Fibroblast of gingiva (primary cell): ENCODE results near the gene TKT.

Experiments used
- DNase-seq: peaks from one replicate; pipeline ENCODE4 v3.0.0-alpha.2; 2011; ENCODE audit warnings: low read depth

TKT gene

GRCh38 chr3:53239800-53240199 is 16.0 kb downstream of the TKT start:
- no peak for DNase-seq

- DNase-seq, result no peak
Measured at GRCh38 chr3:53238886-53239285, 16.9 kb downstream of the TKT start.

GRCh38 chr3:53238051-53238850 is 17.6 kb downstream of the TKT start:
- peak; percentile 91 for DNase-seq

- peak; percentile 86 for DNase-seq
Measured at GRCh38 chr3:53236112-53236841, 19.5 kb downstream of the TKT start.

- DNase-seq, result no peak
Measured at GRCh38 chr3:53235545-53235944, 20.3 kb downstream of the TKT start.

GRCh38 chr3:53234841-53235232 is 21.0 kb downstream of the TKT start:
- no peak for DNase-seq

DNA sequence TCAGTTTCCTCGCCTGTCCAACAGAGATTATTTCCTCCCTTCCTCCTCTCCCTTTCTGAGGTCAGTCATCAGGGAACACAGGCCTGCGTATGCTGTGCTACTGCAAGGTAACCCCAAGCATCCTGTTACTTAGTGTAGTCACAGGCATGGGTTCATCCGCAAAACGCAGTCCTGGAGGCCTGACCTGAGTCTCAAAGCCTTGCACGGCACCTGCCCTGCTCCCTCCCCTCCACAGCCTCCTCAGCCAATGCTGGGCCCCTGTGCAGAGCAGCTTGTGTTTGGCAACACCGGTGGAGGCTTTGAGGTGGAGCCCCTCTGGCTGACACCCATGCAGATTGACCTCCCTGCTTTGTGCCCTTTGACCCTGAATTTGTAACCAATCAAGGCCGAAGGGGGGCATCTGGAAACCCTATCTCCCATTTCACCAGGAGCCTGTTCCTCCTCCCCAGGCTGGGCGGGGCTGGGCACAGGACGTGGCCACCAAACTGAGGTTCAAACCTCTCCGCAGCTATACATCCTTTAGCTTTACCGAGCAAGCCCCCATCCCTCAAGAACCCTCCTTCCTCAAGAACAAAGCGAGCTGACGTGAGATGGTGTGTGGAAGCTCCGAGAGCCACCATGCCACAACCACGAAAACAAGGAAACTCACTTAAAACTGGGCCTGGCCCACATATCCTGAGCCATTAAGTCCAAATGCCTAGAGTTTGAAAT is 21.5 kb downstream of the TKT start:
- DNase-seq, result no peak

- DNase-seq, result no peak
Measured at GRCh38 chr3:53232641-53233377, 23.0 kb downstream of the TKT start.

DNA sequence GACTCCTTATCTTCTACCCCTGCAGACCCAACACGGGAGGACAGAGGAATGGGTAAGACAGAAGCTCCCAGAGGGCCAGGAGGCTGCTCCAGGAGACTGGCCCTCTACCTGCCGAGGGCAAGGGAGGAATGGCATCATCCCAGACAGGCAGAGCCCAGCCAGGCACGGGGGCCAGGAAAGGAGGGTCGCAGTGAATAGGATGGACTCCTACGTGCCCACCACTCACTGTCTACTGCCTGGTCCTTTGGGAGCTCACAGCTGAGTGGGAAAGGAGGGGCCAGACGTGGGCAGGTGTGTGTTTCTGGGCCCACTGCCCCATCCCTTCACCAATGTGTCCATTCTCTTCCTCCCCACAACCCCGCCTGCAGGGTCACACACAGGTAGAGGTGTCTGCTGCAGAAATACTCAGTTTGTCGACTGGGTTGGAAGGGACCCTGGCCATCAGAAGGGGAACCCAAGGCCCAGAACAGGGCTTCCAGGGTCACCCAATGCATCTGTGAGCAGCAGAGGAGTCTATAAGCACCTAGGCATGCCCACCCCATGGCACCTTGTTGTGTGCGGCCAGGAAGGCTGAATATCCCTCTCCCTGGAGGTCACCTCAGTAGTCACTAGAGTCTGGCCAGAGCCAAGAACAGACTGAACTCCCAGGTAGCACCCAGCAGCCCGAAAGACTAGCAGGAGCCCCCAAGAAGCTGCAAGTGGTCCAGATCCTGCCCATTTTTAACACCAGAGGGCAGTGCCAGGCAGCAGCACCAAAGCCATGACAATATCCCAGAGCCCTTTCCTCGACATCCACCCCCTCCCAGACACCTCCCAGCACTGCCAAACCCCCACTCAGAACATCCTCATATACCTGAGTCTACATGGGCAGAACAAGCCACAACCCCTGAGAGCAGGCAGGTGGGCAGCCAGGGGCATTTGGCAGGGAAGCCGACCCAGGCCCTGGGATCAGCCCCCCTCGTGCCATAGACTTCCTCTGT is 24.0 kb downstream of the TKT start:
- DNase-seq, result no peak

DNA sequence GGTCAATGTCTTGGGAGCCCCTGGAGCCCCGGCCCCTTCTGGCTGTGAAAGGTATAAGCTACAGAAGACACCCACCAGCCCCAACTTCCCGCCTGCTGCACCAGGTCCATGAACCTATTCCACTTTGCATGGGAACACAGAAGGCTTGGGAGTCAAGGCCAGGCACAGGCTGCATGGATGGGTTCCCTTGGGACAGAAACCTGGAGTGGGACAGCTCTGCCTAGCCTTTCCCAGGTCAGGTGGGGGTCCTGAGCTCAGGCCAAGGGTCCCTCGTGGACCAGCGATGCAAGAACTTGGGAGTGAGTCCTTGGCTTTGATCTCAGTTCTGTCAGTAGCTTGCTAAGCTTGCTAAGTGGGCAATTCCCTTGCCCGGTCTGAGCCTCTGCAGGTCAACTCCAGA is 25.0 kb downstream of the TKT start:
- no peak for DNase-seq

- DNase-seq, result no peak
Measured at GRCh38 chr3:53230041-53230621, 25.7 kb downstream of the TKT start.

GRCh38 chr3:53229606-53230005 is 26.2 kb downstream of the TKT start:
- no peak for DNase-seq

- DNase-seq, result no peak
Measured at GRCh38 chr3:53229171-53229570, 26.7 kb downstream of the TKT start.

- DNase-seq, result no peak
Measured at GRCh38 chr3:53227993-53228885, 27.6 kb downstream of the TKT start.

- DNase-seq, result no peak
Measured at GRCh38 chr3:53226841-53227407, 28.9 kb downstream of the TKT start.

- DNase-seq, result no peak
Measured at GRCh38 chr3:53226142-53226840, 29.5 kb downstream of the TKT start.

DNA sequence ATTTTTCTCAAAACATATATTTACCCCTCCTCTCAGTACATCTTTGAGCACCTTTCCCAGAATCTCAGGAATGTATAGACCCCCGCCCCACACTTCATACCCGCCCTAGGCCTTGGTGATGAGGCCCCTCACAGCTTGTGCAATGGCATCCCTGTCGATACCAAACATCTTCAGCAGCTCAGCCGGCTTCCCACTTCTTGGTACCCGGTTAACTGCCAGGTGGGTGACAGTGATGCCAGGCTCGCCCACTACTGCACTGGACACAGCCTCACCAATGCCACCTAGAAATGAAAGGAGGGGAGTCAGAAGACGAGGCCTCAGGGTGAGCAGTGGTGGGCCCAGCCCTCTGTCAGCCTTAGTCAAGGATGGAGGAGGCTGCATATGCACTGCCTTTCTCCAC is 30.2 kb downstream of the TKT start:
- no peak for DNase-seq

DNA sequence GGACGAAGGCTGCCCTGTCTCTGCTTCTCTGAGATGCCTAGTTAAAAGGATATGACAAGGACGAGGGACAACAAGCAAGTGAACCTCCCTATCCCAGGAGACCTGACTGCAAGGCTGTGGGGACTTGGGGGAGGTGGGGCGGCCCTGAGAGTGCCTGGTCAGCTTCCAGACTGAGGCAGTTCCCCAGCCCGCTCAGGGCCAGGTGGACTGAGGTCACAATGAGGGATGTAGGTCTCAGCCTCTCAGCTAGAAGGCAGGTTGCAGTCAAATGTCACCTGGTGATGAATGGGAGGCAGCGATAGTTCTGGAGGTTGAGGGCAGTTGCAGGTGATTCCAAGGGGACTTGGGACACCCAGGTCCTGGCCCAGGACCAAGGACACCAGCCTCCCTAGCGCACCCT is 30.6 kb downstream of the TKT start:
- no peak for DNase-seq

- no peak for DNase-seq
Measured at GRCh38 chr3:53224536-53224935, 31.3 kb downstream of the TKT start.
